Transverse colon (tissue), 4 donors: ENCODE measurements around the gene GAB2. TPM values are rescaled to one million over a fixed set of nuclear protein-coding genes. Genes with fewer than 3 reads are reported as not detected.

Experiments used
- DNase-seq: peaks from one replicate; pipeline ENCODE4 v3.0.0-alpha.2; 2019
- H3K27ac ChIP-seq, 4 donors: fragments of 200-600 bp; sonication (generic); 2 replicates each; pipeline ENCODE4 v1.5.1; 2016 to 2018; ENCODE audit warnings: inconsistent platforms in 4 of 4
- H3K27me3 ChIP-seq: fragments of 200-600 bp; sonication (generic); 2 replicates; pipeline ENCODE4 v1.5.1; 2017; ENCODE audit warnings: inconsistent platforms
- H3K36me3 ChIP-seq, 4 donors: fragments of 200-600 bp; sonication (generic); 2 replicates each; pipeline ENCODE4 v1.5.1; 2017 to 2019; ENCODE audit warnings: inconsistent platforms in 4 of 4
- H3K4me1 ChIP-seq, 4 donors: fragments of 200-600 bp; sonication (generic); 2 replicates each; pipeline ENCODE4 v1.5.1; 2017 to 2020; ENCODE audit warnings: inconsistent platforms in 4 of 4
- H3K4me3 ChIP-seq, 4 donors: fragments of 200-600 bp; sonication (generic); 1 replicate in 1 of 4; 2 replicates in 3 of 4; pipeline versions ENCODE4 v1.5.1 to v1.6.1; 2017 to 2019; ENCODE audit warnings: inconsistent platforms in 4 of 4
- H3K9me3 ChIP-seq, 2 donors: fragments of 200-600 bp; sonication (generic); 2 replicates each; pipeline ENCODE4 v1.5.1; 2017 to 2019; ENCODE audit warnings: inconsistent platforms in 2 of 2
- EP300 ChIP-seq: sonication (generic); formaldehyde crosslinking; IDR thresholded peaks from one replicate; pipeline ENCODE4 v1.6.1; 2017; ENCODE audit warnings: antibody characterized with exemption, low read depth
- POLR2A ChIP-seq: fragments of 450-650 bp; IDR thresholded peaks from one replicate; pipeline ENCODE4 v1.6.1; 2016; ENCODE audit warnings: antibody characterized with exemption, mild to moderate bottlenecking, moderate library complexity
- POLR2AphosphoS5 ChIP-seq, 3 donors: sonication (generic); formaldehyde crosslinking; IDR thresholded peaks; one replicate each; pipeline ENCODE4 v1.6.1; 2016; ENCODE audit warnings: antibody characterized with exemption in 3 of 3
- WGBS, 2 donors: methylation state at CpG; one replicate each; pipeline ENCODE4 v1.1.5; 2018; ENCODE audit warnings: low coverage in 1 of 2; 5-methylcytosine and 5-hydroxymethylcytosine counted together
- in situ Hi-C, 4 donors: fragments of 200-750 bp; cut with MboI; loops; one replicate each; pipeline versions ENCODE4 v1.15.0 to v1.15.1; 2017; ENCODE audit warnings: low sequenced_read_pairs in 3 of 4, low pct_ligation_motif_present in 1 of 4, low pct_unique_long_range_greater_than_20kb in 1 of 4
- intact Hi-C: fragments of 100-400 bp; cut with DNase I; formaldehyde crosslinking; loops from one replicate; pipeline ENCODE4 v1.15.1; 2023; ENCODE audit warnings: low total_unique reads
- total RNA-seq, 4 donors: library from RNA; depleted of rRNA; stranded (reverse); fragments of >200 nt; gene quantifications; one replicate each; pipeline ENCODE4 v1.1.0, GENCODE V29; 2016
- TF ChIP-seq, protein P1 (sequence below), 5 experiments: fragments of 200-600 bp in 3 of 5; fragments of 450-650 bp in 2 of 5; sonication (generic) in 3 of 5; IDR thresholded peaks; 1 replicate in 2 of 5; 2 replicates in 3 of 5; pipeline ENCODE4 v1.5.1; 2016 to 2017; ENCODE audit warnings: antibody characterized with exemption in 5 of 5, inconsistent platforms in 3 of 5, mild to moderate bottlenecking in 2 of 5, moderate library complexity in 1 of 5

Gene GAB2
- total RNA-seq, 4 donors from 2014 or later = 5.8 to 35.7 (median 22.9) TPM

DNA sequence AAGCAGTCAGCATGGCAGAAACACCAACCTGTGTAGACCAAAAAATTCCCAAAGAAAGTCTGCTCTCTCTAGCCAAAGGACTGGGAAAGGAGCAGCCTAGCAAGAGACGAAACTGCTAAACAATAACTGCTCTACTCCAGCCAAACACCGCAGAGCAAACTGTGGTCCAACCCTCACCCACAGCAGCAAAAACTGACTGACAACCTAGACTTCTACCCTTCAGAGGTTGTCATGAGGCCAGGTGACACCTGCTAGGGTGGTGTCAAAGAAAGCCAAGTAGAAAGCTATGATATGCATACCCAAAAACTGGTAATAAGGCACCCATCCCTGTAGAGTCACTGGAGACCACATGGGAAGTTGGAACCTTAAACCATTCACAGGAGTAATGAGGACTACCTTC, 11.8 kb downstream of the GAB2 start:
- intact Hi-C loops = no loop called here
- Histone ChIP-seq H3K4me3 (no peak overlapping the region), H3K27me3 (no peaks in the 10 kb centered on the region), H3K36me3 (no peaks in the 10 kb centered on the region), H3K9me3 (peaks cover 13% of the 10 kb centered on the region in 2 donors), H3K27ac (no peak overlapping the region), H3K4me1 (peaks cover 0 to 7% (median 0%) of the 10 kb centered on the region in 4 donors)
- 79% methylated on average over 2 of the region's 2 CpGs; no CpG with 5 or more reads in 1 of the 2 donors for WGBS, 2 donors
- TF ChIP-seq POLR2AphosphoS5 (IDR thresholded peaks at IDR 0.05) (no peak), EP300 (no peak), POLR2A (no peak)
- TF ChIP-seq, protein P1, sequence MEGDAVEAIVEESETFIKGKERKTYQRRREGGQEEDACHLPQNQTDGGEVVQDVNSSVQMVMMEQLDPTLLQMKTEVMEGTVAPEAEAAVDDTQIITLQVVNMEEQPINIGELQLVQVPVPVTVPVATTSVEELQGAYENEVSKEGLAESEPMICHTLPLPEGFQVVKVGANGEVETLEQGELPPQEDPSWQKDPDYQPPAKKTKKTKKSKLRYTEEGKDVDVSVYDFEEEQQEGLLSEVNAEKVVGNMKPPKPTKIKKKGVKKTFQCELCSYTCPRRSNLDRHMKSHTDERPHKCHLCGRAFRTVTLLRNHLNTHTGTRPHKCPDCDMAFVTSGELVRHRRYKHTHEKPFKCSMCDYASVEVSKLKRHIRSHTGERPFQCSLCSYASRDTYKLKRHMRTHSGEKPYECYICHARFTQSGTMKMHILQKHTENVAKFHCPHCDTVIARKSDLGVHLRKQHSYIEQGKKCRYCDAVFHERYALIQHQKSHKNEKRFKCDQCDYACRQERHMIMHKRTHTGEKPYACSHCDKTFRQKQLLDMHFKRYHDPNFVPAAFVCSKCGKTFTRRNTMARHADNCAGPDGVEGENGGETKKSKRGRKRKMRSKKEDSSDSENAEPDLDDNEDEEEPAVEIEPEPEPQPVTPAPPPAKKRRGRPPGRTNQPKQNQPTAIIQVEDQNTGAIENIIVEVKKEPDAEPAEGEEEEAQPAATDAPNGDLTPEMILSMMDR (IDR thresholded peaks at IDR 0.05) = no peak
- no peak for DNase-seq
- in situ Hi-C loops = loop anchor here in 1 of 4 donors (25.0 kb wide), 1 partner anchor 169 kb away; no protein-coding TSS in a partner anchor

DNA sequence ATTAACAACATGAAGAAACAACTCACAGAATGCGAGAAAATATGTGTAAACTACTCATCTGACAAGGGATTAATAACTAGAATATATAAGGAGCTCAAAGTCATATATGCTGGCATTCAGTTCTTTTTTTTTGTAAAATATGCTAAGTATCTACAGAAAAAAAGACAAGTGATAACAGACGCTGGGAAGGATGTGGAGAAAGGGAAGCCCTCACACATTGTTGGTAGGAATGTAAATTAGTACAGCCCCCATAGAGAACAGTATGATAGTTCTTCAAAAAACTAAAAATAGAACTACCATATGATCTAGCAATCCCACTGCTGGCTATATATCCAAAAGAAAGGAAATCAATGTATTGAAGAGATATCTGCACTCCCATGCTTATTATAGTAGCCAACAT, 13.8 kb downstream of the GAB2 start:
- intact Hi-C loops (no loop called here), in situ Hi-C loops (loop anchor here in 1 of 4 donors (25.0 kb wide), 1 partner anchor 166 kb away; no protein-coding TSS in a partner anchor)
- TF ChIP-seq, protein P1 (IDR thresholded peaks at IDR 0.05) = no peak
- TF ChIP-seq POLR2AphosphoS5 (IDR thresholded peaks at IDR 0.05) = no peak
- no peak for TF ChIP-seq POLR2A
- no peak for TF ChIP-seq EP300
- Histone ChIP-seq H3K4me3 (no peak overlapping the region), H3K4me1 (peaks cover 0 to 7% (median 0%) of the 10 kb centered on the region in 4 donors), H3K36me3 (no peaks in the 10 kb centered on the region), H3K27ac (no peak overlapping the region), H3K9me3 (no peaks in the 10 kb centered on the region), H3K27me3 (no peaks in the 10 kb centered on the region)
- WGBS, 2 donors = 80 to 83% methylated on average over 2 of the region's 2 CpGs
- DNase-seq = no peak

DNA sequence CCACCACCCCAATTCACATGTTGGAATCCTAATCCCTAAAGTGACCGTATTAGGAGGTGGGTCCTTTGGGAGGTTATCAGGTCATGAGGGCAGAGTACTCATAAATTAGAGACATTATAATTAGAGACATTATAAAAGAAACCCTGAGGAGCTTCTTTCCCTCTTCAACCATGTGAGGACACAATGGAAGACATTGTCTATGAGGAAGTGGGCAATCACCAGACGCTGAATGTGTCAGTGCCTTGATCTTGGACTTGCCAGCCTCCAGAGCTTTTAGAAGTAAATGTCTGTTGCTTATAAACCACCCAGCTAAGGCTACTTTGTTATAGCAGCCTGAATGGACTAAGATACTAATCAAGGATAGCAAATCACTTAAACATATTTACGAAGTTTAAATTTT, 14.8 kb downstream of the GAB2 start:
- no peak overlapping the region for H3K4me3 ChIP-seq
- H3K9me3 ChIP-seq = no peaks in the 10 kb centered on the region
- no peaks in the 10 kb centered on the region for H3K27me3 ChIP-seq
- H3K27ac ChIP-seq = no peak overlapping the region
- H3K4me1 ChIP-seq = peaks cover 0 to 6% (median 0%) of the 10 kb centered on the region in 4 donors
- 93 to 97% methylated on average over 3 of the region's 3 CpGs for WGBS, 2 donors
- DNase-seq = no peak
- intact Hi-C loops = no loop called here
- H3K36me3 ChIP-seq = no peaks in the 10 kb centered on the region
- TF ChIP-seq EP300 (no peak), POLR2A (no peak), POLR2AphosphoS5 (IDR thresholded peaks at IDR 0.05) (no peak)
- TF ChIP-seq, protein P1 (IDR thresholded peaks at IDR 0.05) = no peak
- in situ Hi-C loops = loop anchor here in 1 of 4 donors (25.0 kb wide), 1 partner anchor 166 kb away; no protein-coding TSS in a partner anchor

DNA sequence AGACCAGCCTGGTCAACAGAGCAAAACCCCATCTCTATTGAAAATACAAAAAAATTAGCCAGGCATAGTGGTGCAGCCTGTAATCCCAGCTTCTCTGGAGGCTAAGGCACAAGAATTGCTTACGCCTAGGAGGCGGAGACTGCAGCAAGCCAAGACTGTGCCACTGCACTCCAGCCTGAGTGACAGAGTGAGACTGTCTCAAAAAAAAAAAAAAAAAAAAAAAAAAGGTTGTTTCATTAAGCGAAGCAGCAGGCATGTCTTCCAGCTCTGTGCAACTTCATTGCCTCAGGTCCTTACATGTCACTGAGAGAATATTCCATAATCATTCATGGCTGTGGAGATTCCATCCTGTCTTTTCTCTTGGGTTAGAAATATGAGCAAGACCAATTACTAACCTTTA, 16.9 kb downstream of the GAB2 start:
- WGBS, 2 donors = 94 to 95% methylated on average over 2 to 3 of the region's 3 CpGs
- no peak for DNase-seq
- TF ChIP-seq, protein P1 (IDR thresholded peaks at IDR 0.05) = no peak
- TF ChIP-seq POLR2A = no peak
- TF ChIP-seq POLR2AphosphoS5 (IDR thresholded peaks at IDR 0.05) = no peak
- no peak for TF ChIP-seq EP300
- H3K27ac ChIP-seq = no peak overlapping the region
- peaks cover 0 to 7% (median 0%) of the 10 kb centered on the region in 4 donors for H3K4me1 ChIP-seq
- in situ Hi-C loops = loop anchor here in 1 of 4 donors (25.0 kb wide), 1 partner anchor 163 kb away; no protein-coding TSS in a partner anchor
- intact Hi-C loops = no loop called here
- H3K9me3 ChIP-seq = no peaks in the 10 kb centered on the region
- no peak overlapping the region for H3K4me3 ChIP-seq
- no peaks in the 10 kb centered on the region for H3K36me3 ChIP-seq
- H3K27me3 ChIP-seq = no peaks in the 10 kb centered on the region
